Epithelial cell of esophagus (primary cell): Measurements from ENCODE around the gene RILP.

Experiments
- DNase-seq: peaks from one replicate; pipeline ENCODE4 v3.0.0; 2010; ENCODE audit warnings: low read depth
- H3K4me3 ChIP-seq: 2 replicates; pipeline ENCODE4 v1.5.1; 2011; ENCODE audit warnings: mild to moderate bottlenecking, low read length, control low read depth
- CTCF ChIP-seq: IDR thresholded peaks from 2 replicates; pipeline ENCODE4 v1.5.1; 2011; ENCODE audit warnings: low read depth, mild to moderate bottlenecking, low read length, control low read depth, inconsistent platforms; ENCODE audit not compliant: insufficient read depth; ENCODE audit errors: missing control alignments

RILP gene

GRCh38 chr17:1640329-1641064 is 9.2 kb downstream of the RILP start:
- DNase-seq = no peak
- TF ChIP-seq CTCF = no peak
- H3K4me3 ChIP-seq = no peak overlapping the region

- no peak overlapping the region for H3K4me3 ChIP-seq
- no peak for DNase-seq
- TF ChIP-seq CTCF = no peak
These were observed 10.0 kb downstream of the RILP start for GRCh38 chr17:1639549-1640180.

GRCh38 chr17:1638624-1639300 is 10.9 kb downstream of the RILP start:
- no peak overlapping the region for H3K4me3 ChIP-seq
- no peak for DNase-seq
- TF ChIP-seq CTCF = no peak

- no peak for TF ChIP-seq CTCF
- no peak overlapping the region for H3K4me3 ChIP-seq
- no peak for DNase-seq
These were observed 11.5 kb downstream of the RILP start for GRCh38 chr17:1638171-1638590.

GRCh38 chr17:1636732-1637285 is 12.9 kb downstream of the RILP start:
- H3K4me3 ChIP-seq = no peak overlapping the region
- no peak for TF ChIP-seq CTCF
- DNase-seq = no peak

- no peak overlapping the region for H3K4me3 ChIP-seq
- DNase-seq = no peak
- TF ChIP-seq CTCF = no peak
These were observed 13.8 kb downstream of the RILP start for GRCh38 chr17:1635675-1636465.
